H9 (cell line): ENCODE measurements around the gene RNASE8. TPM values are rescaled to one million over a fixed set of nuclear protein-coding genes. Genes with fewer than 3 reads are reported as not detected.

Experiments used
- DNase-seq: peaks from one replicate; pipeline ENCODE4 v3.0.0-alpha.2; 2017
- H2AFZ ChIP-seq: one replicate; pipeline ENCODE4 v1.6.1; 2013; ENCODE audit warnings: mild to moderate bottlenecking, low read length, control low read depth, moderate library complexity
- H2AK5ac ChIP-seq: 2 replicates; pipeline ENCODE4 v1.6.1; 2013; ENCODE audit warnings: low read length, control low read depth, mixed read lengths; ENCODE audit not compliant: insufficient read length
- H2BK120ac ChIP-seq: one replicate; pipeline ENCODE4 v1.6.1; 2013; ENCODE audit warnings: low read depth, mild to moderate bottlenecking, low read length, control low read depth, inconsistent platforms; ENCODE audit not compliant: poor library complexity, severe bottlenecking
- H2BK12ac ChIP-seq: 2 replicates; pipeline ENCODE4 v1.6.1; 2013; ENCODE audit warnings: low read length, control low read depth, mixed read lengths, low read depth; ENCODE audit not compliant: insufficient read length
- H2BK15ac ChIP-seq: 2 replicates; pipeline ENCODE4 v1.6.1; 2013; ENCODE audit warnings: low read depth, low read length, control low read depth
- H2BK20ac ChIP-seq: one replicate; pipeline ENCODE4 v1.6.1; 2013; ENCODE audit warnings: low read depth, mild to moderate bottlenecking, low read length, control low read depth, inconsistent platforms; ENCODE audit not compliant: poor library complexity, severe bottlenecking
- H2BK5ac ChIP-seq: 2 replicates; pipeline ENCODE4 v1.6.1; 2013; ENCODE audit warnings: low read length, control low read depth, mixed read lengths; ENCODE audit not compliant: insufficient read length
- H3K14ac ChIP-seq: 2 replicates; pipeline ENCODE4 v1.6.1; 2013; ENCODE audit warnings: low read length, control low read depth; ENCODE audit not compliant: insufficient read depth
- H3K18ac ChIP-seq: 2 replicates; pipeline ENCODE4 v1.6.1; 2013; ENCODE audit warnings: low read depth, mild to moderate bottlenecking, mixed read lengths, low read length, control low read depth; ENCODE audit not compliant: insufficient read length
- H3K23ac ChIP-seq: 2 replicates; pipeline ENCODE4 v1.6.1; 2013; ENCODE audit warnings: low read length, control low read depth, mixed read lengths, low read depth; ENCODE audit not compliant: insufficient read length
- H3K23me2 ChIP-seq: 2 replicates; pipeline ENCODE4 v1.6.1; 2013; ENCODE audit warnings: low read depth, mild to moderate bottlenecking, mixed read lengths, low read length, control low read depth; ENCODE audit not compliant: insufficient read length, poor library complexity, severe bottlenecking
- H3K27ac ChIP-seq: 2 replicates; pipeline ENCODE4 v1.5.1; 2013; ENCODE audit warnings: low read length, control low read depth, mixed read lengths, low read depth; ENCODE audit not compliant: insufficient read length
- H3K27me3 ChIP-seq: 2 replicates; pipeline ENCODE4 v1.6.1; 2013; ENCODE audit warnings: low read length, control low read depth, inconsistent platforms; ENCODE audit not compliant: insufficient read depth
- H3K4ac ChIP-seq: 2 replicates; pipeline ENCODE4 v1.6.1; 2013; ENCODE audit warnings: low read depth, mild to moderate bottlenecking, control low read depth, inconsistent platforms, low read length, moderate library complexity
- H3K4me1 ChIP-seq: 2 replicates; pipeline ENCODE4 v1.6.1; 2013; ENCODE audit warnings: low read length, control low read depth, inconsistent platforms; ENCODE audit not compliant: insufficient read depth
- H3K4me2 ChIP-seq: 2 replicates; pipeline ENCODE4 v1.6.1; 2013; ENCODE audit warnings: low read length, control low read depth, mixed read lengths; ENCODE audit not compliant: insufficient read length, insufficient read depth
- H3K56ac ChIP-seq: 2 replicates; pipeline ENCODE4 v1.6.1; 2013; ENCODE audit warnings: low read depth, mild to moderate bottlenecking, mixed read lengths, low read length, control low read depth; ENCODE audit not compliant: insufficient read length
- H3K79me1 ChIP-seq: 2 replicates; pipeline ENCODE4 v1.6.1; 2013; ENCODE audit warnings: low read depth, mild to moderate bottlenecking, moderate library complexity, low read length, control low read depth, inconsistent platforms; ENCODE audit not compliant: insufficient read depth, poor library complexity, severe bottlenecking
- H3K79me2 ChIP-seq: 2 replicates; pipeline ENCODE4 v1.6.1; 2013; ENCODE audit warnings: low read length, control low read depth, inconsistent platforms; ENCODE audit not compliant: insufficient read depth
- H3K9ac ChIP-seq: 2 replicates; pipeline ENCODE4 v1.6.1; 2013; ENCODE audit warnings: low read length, control low read depth, mixed read lengths; ENCODE audit not compliant: insufficient read length; ENCODE audit errors: extremely low read depth
- H3K9me3 ChIP-seq: one replicate; pipeline ENCODE4 v1.6.1; 2013; ENCODE audit warnings: low read depth, low read length, inconsistent platforms; ENCODE audit not compliant: control insufficient read depth
- H3T11ph ChIP-seq: one replicate; pipeline ENCODE4 v1.6.1; 2013; ENCODE audit warnings: mild to moderate bottlenecking, low read length, control low read depth, inconsistent platforms
- H4K20me1 ChIP-seq: one replicate; pipeline ENCODE4 v1.6.1; 2013; ENCODE audit not compliant: control insufficient read depth, insufficient read length, insufficient read depth
- H4K5ac ChIP-seq: 2 replicates; pipeline ENCODE4 v1.6.1; 2013; ENCODE audit warnings: low read depth, mild to moderate bottlenecking, mixed read lengths, low read length, control low read depth; ENCODE audit not compliant: insufficient read length
- H4K8ac ChIP-seq: replicated peaks from 2 replicates; pipeline ENCODE4 v1.6.1; 2013; ENCODE audit warnings: low read length, control low read depth, mixed read lengths, low read depth; ENCODE audit not compliant: insufficient read length
- H4K91ac ChIP-seq: 2 replicates; pipeline ENCODE4 v1.6.1; 2013; ENCODE audit warnings: low read depth, mild to moderate bottlenecking, moderate library complexity, mixed read lengths, low read length, control low read depth; ENCODE audit not compliant: insufficient read length
- H3K27ac Mint-ChIP-seq, 3 experiments: 2 replicates in 2 of 3; 3 replicates in 1 of 3; pipeline ENCODE4 v1.8.0; 2020 to 2021; ENCODE audit warnings: mixed read lengths in 3 of 3, mild to moderate bottlenecking in 1 of 3, moderate library complexity in 1 of 3
- H3K27me3 Mint-ChIP-seq: 2 replicates; pipeline ENCODE4 v1.8.0; 2021; ENCODE audit warnings: low read depth, mild to moderate bottlenecking, moderate library complexity, mixed read lengths
- H3K36me3 Mint-ChIP-seq, 3 experiments: 2 replicates in 2 of 3; 3 replicates in 1 of 3; pipeline ENCODE4 v1.8.0; 2020 to 2021; ENCODE audit warnings: low read depth in 3 of 3, mixed read lengths in 3 of 3; ENCODE audit not compliant: insufficient read depth in 1 of 3
- H3K4me1 Mint-ChIP-seq, 2 experiments: 2 replicates each; pipeline ENCODE4 v1.8.0; 2020; ENCODE audit warnings: mixed read lengths in 2 of 2
- H3K4me3 Mint-ChIP-seq, 2 experiments: 2 replicates in 1 of 2; 3 replicates in 1 of 2; pipeline ENCODE4 v1.8.0; 2020 to 2021; ENCODE audit warnings: mild to moderate bottlenecking in 2 of 2, mixed read lengths in 2 of 2, moderate library complexity in 1 of 2
- H3K9me3 Mint-ChIP-seq, 2 experiments: 2 replicates in 1 of 2; 3 replicates in 1 of 2; pipeline ENCODE4 v1.8.0; 2020; ENCODE audit warnings: mild to moderate bottlenecking in 2 of 2, mixed read lengths in 2 of 2, moderate library complexity in 1 of 2
- WGBS: extraction: QIAGEN DNeasy Blood & Tissue Kit; methylation state at CpG from one replicate; pipeline ENCODE4 v1.1.7; 2013; ENCODE audit warnings: missing lambda C conversion rate, low lambda C conversion rate, mixed read lengths; ENCODE audit not compliant: insufficient read length; ENCODE audit errors: extremely low coverage; 5-methylcytosine and 5-hydroxymethylcytosine counted together
- total RNA-seq: library from RNA; stranded (reverse); gene quantifications from 2 replicates; pipeline ENCODE4 v1.2.1, GENCODE V29; 2021
- TF ChIP-seq, protein P1 (sequence below): fragments of 200-600 bp; sonication (generic); conservative IDR thresholded peaks from 3 replicates; pipeline ENCODE4 v1.8.0; 2021; ENCODE audit warnings: antibody characterized with exemption, mild to moderate bottlenecking

Gene RNASE8
- total RNA-seq, 1 experiment from 2014 or later: not detected

DNA sequence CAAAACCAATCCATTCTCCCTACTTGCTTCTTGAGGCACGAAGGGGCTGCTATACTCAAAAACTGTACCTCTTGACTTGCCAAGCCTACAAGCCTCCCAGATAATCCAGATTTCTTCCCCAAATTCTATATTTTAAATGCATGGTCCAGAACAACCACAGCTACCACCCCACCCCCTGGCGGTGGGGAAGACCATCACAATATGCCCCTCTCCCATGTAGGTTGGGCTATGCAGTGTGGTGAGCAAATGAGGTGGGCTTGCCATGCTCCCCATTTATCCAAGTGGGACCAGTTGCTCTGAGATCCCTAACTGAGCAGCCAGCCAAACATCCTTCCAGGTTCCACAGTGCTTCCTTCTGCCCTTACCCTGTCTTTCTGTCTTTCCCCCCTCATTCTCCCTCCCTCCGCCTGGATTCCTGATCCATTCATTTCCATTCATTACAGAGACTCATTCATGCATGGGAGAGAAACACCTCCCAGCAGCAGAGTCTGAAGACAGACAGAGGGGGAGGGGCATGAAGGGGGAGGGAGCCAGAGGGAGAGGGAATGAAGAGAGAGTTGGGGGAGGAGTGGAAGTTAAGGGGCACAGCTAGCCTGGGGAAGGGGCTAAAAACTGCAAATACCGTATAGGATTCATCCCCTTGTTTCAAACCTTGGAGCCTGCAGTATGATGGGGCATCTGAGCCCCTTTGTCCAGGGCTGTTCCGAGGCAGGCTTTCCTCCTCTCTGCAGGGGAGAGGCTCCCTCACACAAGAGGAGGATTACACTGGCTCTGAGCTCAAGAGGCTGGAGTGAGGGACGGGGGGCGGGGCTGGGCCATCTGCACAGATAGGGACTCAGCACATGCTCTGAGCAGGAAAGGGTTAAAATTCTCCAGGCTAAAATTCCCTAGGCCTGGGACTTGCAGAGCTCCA, 36.4 kb downstream of the RNASE8 start:
- Histone ChIP-seq H3K79me2 (peaks cover 12% of the 10 kb centered on the region; the same call in 1 of the 2 replicates), H3K27me3 (no peaks in the 10 kb centered on the region), H2BK5ac (no peak overlapping the region), H2AFZ (no peak overlapping the region), H3K56ac (no peak overlapping the region), H4K8ac (no peak overlapping the region), H3K27ac (no peak overlapping the region), H3T11ph (no peak overlapping the region), H3K18ac (no peak overlapping the region), H3K4ac (no peak overlapping the region), H3K23ac (no peak overlapping the region), H3K79me1 (peaks cover 4% of the 10 kb centered on the region), H2AK5ac (no peak overlapping the region), H4K5ac (no peak overlapping the region), H3K4me2 (peak overlapping the region; percentile 42), H4K20me1 (no peaks in the 10 kb centered on the region), H3K4me1 (peaks cover 18% of the 10 kb centered on the region), H2BK15ac (no peak overlapping the region), H3K9me3 (no peaks in the 10 kb centered on the region), H2BK20ac (no peak overlapping the region), H3K23me2 (peaks cover 12% of the 10 kb centered on the region), H3K9ac (no peak overlapping the region), H4K91ac (no peak overlapping the region), H2BK120ac (no peak overlapping the region), H3K14ac (no peak overlapping the region), H2BK12ac (no peak overlapping the region)
- Mint-ChIP-seq H3K4me1 (peaks cover 57 to 58% of the 10 kb centered on the region in 2 experiments), H3K9me3 (no peaks in the 10 kb centered on the region; a peak in 3 of 5 replicates), H3K27me3 (peaks cover 2% of the 10 kb centered on the region), H3K27ac (peak overlapping the region; percentile 93 to 98 (median 96)), H3K36me3 (peaks cover 30 to 39% (median 38%) of the 10 kb centered on the region in 3 experiments), H3K4me3 (peak overlapping the region; percentile 59 to 92)
- DNase-seq: peak; percentile 91
- TF ChIP-seq, protein P1, sequence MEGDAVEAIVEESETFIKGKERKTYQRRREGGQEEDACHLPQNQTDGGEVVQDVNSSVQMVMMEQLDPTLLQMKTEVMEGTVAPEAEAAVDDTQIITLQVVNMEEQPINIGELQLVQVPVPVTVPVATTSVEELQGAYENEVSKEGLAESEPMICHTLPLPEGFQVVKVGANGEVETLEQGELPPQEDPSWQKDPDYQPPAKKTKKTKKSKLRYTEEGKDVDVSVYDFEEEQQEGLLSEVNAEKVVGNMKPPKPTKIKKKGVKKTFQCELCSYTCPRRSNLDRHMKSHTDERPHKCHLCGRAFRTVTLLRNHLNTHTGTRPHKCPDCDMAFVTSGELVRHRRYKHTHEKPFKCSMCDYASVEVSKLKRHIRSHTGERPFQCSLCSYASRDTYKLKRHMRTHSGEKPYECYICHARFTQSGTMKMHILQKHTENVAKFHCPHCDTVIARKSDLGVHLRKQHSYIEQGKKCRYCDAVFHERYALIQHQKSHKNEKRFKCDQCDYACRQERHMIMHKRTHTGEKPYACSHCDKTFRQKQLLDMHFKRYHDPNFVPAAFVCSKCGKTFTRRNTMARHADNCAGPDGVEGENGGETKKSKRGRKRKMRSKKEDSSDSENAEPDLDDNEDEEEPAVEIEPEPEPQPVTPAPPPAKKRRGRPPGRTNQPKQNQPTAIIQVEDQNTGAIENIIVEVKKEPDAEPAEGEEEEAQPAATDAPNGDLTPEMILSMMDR: peak; percentile 69
- no CpG with 5 or more reads among the region's 7 CpGs for WGBS
